Epithelial cell of prostate (primary cell): ENCODE data around the gene ARMH3.
A peak's percentile ranks its signal among the peaks of the same experiment; 100 is the strongest.

Experiments
- DNase-seq: peaks from one replicate; pipeline ENCODE4 v3.0.0-alpha.2; 2011; ENCODE audit warnings: low read depth, low spot score
- H3K27ac ChIP-seq: fragments of 450-650 bp; 2 replicates; pipeline ENCODE4 v1.5.1; 2017; ENCODE audit warnings: mild to moderate bottlenecking

Gene ARMH3

DNA sequence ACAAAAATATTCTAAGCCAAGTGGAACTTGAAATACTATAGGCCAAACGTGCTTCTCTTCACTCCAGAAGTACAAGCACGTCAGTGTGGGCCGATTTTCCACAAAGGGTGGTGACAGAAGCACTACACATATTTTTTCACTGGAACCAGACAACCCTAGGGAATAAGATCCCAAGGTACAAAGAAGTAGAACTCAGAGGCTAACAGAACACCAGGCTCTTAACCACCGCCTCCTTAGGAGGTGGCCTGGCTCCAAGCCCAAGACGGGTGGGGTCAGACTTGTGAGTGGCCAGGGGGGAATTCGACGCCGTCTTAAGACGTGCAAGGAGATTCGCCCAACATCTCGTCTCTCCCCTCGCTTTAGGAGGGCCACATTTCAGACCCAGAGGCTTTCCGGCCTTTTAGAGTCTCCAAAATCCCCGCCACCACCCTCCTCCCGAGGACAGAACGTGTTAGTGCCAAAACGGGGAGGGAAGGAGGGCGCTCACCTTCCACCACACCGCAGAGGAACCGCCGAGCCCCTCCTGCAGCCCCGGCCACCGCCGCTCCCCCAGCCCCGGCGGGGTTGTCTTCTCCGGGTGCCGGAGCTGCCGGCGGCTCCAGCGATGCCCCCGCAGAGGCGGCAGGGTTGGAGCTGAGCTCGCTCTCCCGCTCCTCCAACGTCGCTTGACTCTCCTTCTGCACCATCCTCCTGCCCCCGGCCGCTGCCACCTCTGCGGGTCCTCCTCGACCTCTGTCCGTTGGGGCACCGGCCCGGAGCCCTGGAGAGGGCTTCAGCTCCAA, 238.4 kb downstream of the ARMH3 start:
- peak; percentile 72 for DNase-seq
- H3K27ac ChIP-seq = peak overlapping the region; percentile 87

DNA sequence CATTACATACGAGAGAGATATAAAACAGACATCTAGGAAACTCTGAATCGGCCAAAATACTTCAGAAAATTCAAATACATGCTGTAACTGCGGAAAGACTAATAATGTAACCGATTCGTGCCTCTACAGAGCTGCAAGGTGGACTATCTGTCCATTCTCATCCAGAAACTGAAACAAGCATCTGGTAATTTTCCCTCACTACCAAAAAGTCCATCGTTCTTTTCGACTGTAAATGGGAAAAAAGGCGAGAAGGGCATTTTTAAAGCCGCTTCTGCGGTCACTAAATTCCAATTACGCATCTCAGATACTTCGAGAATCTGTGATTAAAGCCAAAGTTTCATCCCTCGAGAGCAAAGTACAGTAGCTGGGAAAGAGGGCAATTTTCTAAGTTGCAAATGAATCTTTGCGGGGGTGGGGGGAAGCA, 239.0 kb downstream of the ARMH3 start:
- H3K27ac ChIP-seq = peak overlapping the region; percentile 87
- no peak for DNase-seq

DNA sequence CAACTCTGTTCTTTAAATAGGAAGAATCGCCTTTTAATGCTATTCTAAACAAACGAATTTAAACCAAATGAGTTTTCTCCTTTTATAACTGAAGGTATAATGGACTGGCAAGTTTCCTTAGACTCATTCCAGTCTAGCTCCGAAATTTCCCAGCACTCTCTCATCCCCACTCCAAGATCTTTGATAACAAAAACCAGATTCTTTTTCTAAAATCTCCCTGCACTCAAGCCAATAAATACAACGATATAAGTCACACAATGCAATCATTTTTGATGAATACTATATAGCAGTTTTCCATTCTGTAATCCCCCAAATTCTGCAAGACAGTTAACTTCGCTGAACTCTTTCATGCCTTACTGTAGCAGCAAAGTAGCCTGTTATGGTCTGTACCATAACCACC, 239.6 kb downstream of the ARMH3 start:
- no peak for DNase-seq
- H3K27ac ChIP-seq = no peak overlapping the region

DNA sequence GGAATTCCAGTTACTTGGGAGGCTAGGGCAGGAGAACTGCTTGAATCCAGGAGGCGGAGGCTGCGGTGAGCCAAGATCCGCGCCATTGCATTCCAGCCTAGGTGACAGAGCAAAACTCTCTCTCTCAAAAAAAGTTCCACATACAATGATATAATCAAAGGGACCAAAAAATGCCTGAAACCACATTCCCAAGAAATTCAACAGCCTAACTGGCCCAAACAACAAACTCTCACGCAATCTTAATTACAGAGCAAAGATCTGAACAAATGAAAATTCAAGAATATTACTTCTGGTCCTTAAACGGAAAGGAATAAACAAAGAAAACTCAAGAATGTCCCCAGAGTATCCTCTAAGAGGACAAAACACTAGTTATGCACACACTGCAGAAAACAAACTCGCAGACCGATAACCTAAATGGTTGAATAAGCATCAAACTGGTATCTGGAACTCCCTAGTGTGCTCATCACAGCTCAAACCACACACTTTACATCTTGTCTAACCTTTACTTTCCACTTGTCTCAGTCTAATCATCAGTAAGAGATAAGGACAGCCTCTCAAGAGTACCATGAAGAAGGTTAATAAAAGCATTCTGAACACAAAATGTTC, 241.4 kb downstream of the ARMH3 start:
- DNase-seq = no peak
- no peak overlapping the region for H3K27ac ChIP-seq

DNA sequence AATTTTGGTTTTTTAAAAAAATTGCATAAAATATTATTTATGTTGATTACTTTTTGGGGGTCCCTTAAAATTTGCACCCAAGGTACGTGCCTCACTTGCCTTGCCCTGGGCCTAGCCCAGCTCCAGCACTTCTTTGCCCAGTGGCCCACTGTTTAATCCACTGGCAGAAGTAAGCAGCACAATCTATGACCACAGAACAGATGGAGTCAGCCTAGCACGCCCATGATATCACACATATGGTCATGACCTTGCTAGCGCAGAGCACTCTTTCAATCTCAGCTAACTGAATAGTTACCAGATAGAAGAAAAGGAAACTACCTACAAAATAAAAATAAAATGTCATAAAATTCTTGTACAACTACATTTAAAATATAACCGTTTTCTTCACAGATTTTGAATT, 243.4 kb downstream of the ARMH3 start:
- H3K27ac ChIP-seq = no peak overlapping the region
- DNase-seq = no peak

DNA sequence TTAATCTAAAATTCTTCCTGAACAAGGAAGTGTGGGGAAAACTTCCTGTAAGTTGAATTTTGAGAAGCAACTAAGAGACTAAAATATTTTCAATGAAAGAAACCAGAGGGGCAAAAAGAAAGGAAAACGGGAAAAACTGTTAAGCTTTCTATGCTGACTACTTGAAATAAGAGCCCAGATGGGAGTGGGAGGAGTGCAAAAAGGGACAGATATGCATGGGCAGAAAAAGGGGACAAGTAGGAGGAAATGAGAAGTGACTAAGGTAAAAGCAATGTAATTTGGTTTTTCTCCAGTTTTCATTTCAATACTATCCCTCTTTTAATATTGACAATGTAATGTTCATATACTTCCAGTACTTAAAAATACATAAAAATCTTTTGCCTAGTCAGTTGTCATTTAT, 248.8 kb downstream of the ARMH3 start:
- no peak for DNase-seq
- H3K27ac ChIP-seq = no peak overlapping the region

DNA sequence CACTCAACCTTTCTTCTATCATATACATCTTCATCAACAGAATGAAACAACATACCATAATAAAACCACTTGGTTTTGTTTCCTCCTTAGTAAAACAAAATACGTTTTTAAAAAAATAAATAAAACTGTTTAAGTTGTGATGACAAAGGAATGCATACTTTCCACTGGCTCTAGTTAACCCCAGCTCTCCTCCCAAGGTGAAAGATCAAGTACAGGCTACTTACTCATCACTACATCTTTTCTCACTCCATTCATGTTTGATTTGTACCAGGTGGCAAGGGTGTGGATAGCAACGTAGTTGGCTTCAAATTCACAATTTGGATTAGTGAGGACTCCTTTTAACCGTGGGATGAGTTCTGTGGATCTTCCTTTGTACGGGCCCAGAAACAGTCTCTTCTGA, 252.5 kb downstream of the ARMH3 start:
- no peak overlapping the region for H3K27ac ChIP-seq
- no peak for DNase-seq

DNA sequence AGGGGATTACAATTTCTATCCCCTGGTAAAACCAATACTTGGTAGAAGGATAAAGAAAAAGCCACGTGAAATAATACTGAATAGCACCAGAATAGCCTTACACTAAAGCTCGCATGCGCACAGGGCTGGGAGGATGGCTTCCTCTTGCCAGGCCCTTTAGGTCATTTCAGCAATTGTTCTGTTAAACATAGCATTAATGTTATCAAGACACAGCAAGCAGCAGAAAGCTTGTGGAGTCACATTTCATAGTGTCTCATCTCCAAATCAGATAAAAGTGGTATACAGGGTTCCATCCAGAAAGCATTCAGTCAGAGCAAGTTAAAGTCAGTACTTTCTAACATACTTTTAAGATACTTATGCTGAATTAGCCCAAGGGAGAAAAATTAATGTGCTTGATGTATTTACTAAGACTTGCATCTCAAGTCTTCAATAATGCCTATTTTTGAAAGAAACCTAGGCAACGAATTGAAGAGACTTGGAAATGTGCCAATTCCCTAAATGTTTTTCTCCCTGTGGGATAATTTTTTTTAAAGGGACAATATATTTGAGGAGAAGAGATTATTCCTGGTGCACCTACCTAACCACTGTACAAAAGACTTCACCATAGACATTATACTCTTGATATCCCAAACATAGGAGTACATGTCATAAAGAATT, 258.4 kb downstream of the ARMH3 start:
- no peak overlapping the region for H3K27ac ChIP-seq
- no peak for DNase-seq
